GM12874 (cell line): Measurements from ENCODE around the gene PSMF1.

ENCODE experiments used
- CTCF ChIP-seq: IDR thresholded peaks from 2 replicates; pipeline ENCODE4 v1.5.1; 2011; ENCODE audit warnings: low read depth, mild to moderate bottlenecking, control low read depth, low read length, moderate library complexity; ENCODE audit not compliant: insufficient read depth

PSMF1 gene

GRCh38 chr20:1131354-1131753 lies 13.0 kb downstream of the PSMF1 start:
- no peak for TF ChIP-seq CTCF

GRCh38 chr20:1134355-1134754 lies 16.0 kb downstream of the PSMF1 start:
- TF ChIP-seq CTCF, result no peak

GRCh38 chr20:1134836-1135235 lies 16.4 kb downstream of the PSMF1 start:
- TF ChIP-seq CTCF, result no peak

GRCh38 chr20:1137236-1137635 lies 18.8 kb downstream of the PSMF1 start:
- TF ChIP-seq CTCF, result no peak

- TF ChIP-seq CTCF, result no peak
These were observed 26.2 kb downstream of the PSMF1 start for GRCh38 chr20:1144401-1145172.

GRCh38 chr20:1146957-1147356 lies 28.6 kb downstream of the PSMF1 start:
- no peak for TF ChIP-seq CTCF

GRCh38 chr20:1150218-1150617 lies 31.8 kb downstream of the PSMF1 start:
- no peak for TF ChIP-seq CTCF

- no peak for TF ChIP-seq CTCF
These were observed 32.6 kb downstream of the PSMF1 start for GRCh38 chr20:1150968-1151367.
